ENCODE results near the gene PRKG1. TPM values are rescaled to one million over a fixed set of nuclear protein-coding genes. Genes with fewer than 3 reads are reported as not detected.

The PRKG1 gene
- total and polyA plus RNA-seq, 2 donors (not counting 1 experiment from before 2014, with no cell fraction given): not detected

GRCh38 chr10:52011118-52011517 lies 936.8 kb downstream of the PRKG1 start:
- Histone ChIP-seq H3K27ac (ENCODE audit: low read length in 2 of 2) (no peak overlapping the region), H3K4me1 (ENCODE audit: control insufficient read depth in 2 of 2, insufficient read depth in 2 of 2, low read length in 2 of 2) (no peaks in the 10 kb centered on the region), H3K9ac (ENCODE audit: low read length) (no peak overlapping the region), H2AFZ (ENCODE audit: insufficient read depth, low read depth, low read length, poor library complexity, severe bottlenecking) (no peak overlapping the region), H3K79me2 (ENCODE audit: control insufficient read depth, insufficient read depth, low read length) (no peaks in the 10 kb centered on the region), H3K4me3 (ENCODE audit: control extremely low read depth in 1 of 5, extremely low read depth in 1 of 5, insufficient read depth in 1 of 5, low read depth in 2 of 5, low read length in 4 of 5) (no peak overlapping the region), H3K4me2 (replicated peaks; ENCODE audit: low read depth, low read length, poor library complexity, severe bottlenecking) (no peak overlapping the region), H3K27me3 (replicated peaks in 1 of 4; ENCODE audit: control extremely low read depth in 1 of 4, control insufficient read depth in 3 of 4, insufficient read depth in 4 of 4, low read length in 3 of 4) (no peaks in the 10 kb centered on the region), H3K36me3 (replicated peaks in 1 of 2; ENCODE audit: control extremely low read depth in 1 of 2, control insufficient read depth in 1 of 2, extremely low read depth in 1 of 2, insufficient read depth in 2 of 2, low read length in 1 of 2) (no peaks in the 10 kb centered on the region), H4K20me1 (ENCODE audit: control insufficient read depth, insufficient read depth, low read length, poor library complexity, severe bottlenecking) (no peaks in the 10 kb centered on the region), H3K9me3 (ENCODE audit: control extremely low read depth in 1 of 3, control insufficient read depth in 2 of 3, insufficient read depth in 1 of 3, low read length in 2 of 3) (peaks cover 1 to 11% (median 5%) of the 10 kb centered on the region in 3 donors)
- Mint-ChIP-seq H3K27me3 (no peaks in the 10 kb centered on the region), H3K4me3 (no peak overlapping the region), H3K27ac (no peak overlapping the region), H3K9me3 (ENCODE audit: insufficient read depth) (peaks cover 4% of the 10 kb centered on the region), H3K4me1 (no peaks in the 10 kb centered on the region)
- TF ChIP-seq CTCF (IDR thresholded peaks at IDR 0.05) (no peak), EZH2 (IDR thresholded peaks at IDR 0.05; ENCODE audit: borderline replicate concordance, insufficient read depth, low read depth, low read length, poor library complexity, severe bottlenecking) (no peak)
- ATAC-seq (ENCODE audit: low read depth): no peak
- no peak for DNase-seq
- ChIA-PET POLR2A (no interaction called here), CTCF (no interaction called here)
- 100% methylated on average over 1 of the region's 1 CpG for WGBS (ENCODE audit: insufficient coverage)
- intact Hi-C loops (cut with micrococcal nuclease): no loop called here

- no peak overlapping the region for H3K9ac ChIP-seq (ENCODE audit: low read length)
- no peak overlapping the region for H3K27ac ChIP-seq (ENCODE audit: low read length in 2 of 2)
- no peak overlapping the region for H3K4me2 ChIP-seq (replicated peaks; ENCODE audit: low read depth, low read length, poor library complexity, severe bottlenecking)
- H3K4me1 ChIP-seq (ENCODE audit: control insufficient read depth in 2 of 2, insufficient read depth in 2 of 2, low read length in 2 of 2): no peaks in the 10 kb centered on the region
- intact Hi-C loops (cut with micrococcal nuclease): no loop called here
- no peaks in the 10 kb centered on the region for H3K9me3 Mint-ChIP-seq (ENCODE audit: insufficient read depth)
- H3K4me3 ChIP-seq (ENCODE audit: control extremely low read depth in 1 of 5, extremely low read depth in 1 of 5, insufficient read depth in 1 of 5, low read depth in 2 of 5, low read length in 4 of 5): no peak overlapping the region
- no peaks in the 10 kb centered on the region for H3K4me1 Mint-ChIP-seq
- no peak overlapping the region for H2AFZ ChIP-seq (ENCODE audit: insufficient read depth, low read depth, low read length, poor library complexity, severe bottlenecking)
- H3K27me3 ChIP-seq (replicated peaks in 1 of 4; ENCODE audit: control extremely low read depth in 1 of 4, control insufficient read depth in 3 of 4, insufficient read depth in 4 of 4, low read length in 3 of 4): no peaks in the 10 kb centered on the region
- H3K4me3 Mint-ChIP-seq: no peak overlapping the region
- ChIA-PET POLR2A (no interaction called here), CTCF (no interaction called here)
- H3K27ac Mint-ChIP-seq: no peak overlapping the region
- H3K27me3 Mint-ChIP-seq: no peaks in the 10 kb centered on the region
- DNase-seq (no peak), ATAC-seq (ENCODE audit: low read depth) (no peak)
- H3K79me2 ChIP-seq (ENCODE audit: control insufficient read depth, insufficient read depth, low read length): no peaks in the 10 kb centered on the region
- 73% methylated on average over 2 of the region's 3 CpGs for WGBS (ENCODE audit: insufficient coverage)
- TF ChIP-seq EZH2 (IDR thresholded peaks at IDR 0.05; ENCODE audit: borderline replicate concordance, insufficient read depth, low read depth, low read length, poor library complexity, severe bottlenecking): no peak
- no peak for TF ChIP-seq CTCF (IDR thresholded peaks at IDR 0.05)
- H4K20me1 ChIP-seq (ENCODE audit: control insufficient read depth, insufficient read depth, low read length, poor library complexity, severe bottlenecking): no peaks in the 10 kb centered on the region
- H3K36me3 ChIP-seq (replicated peaks in 1 of 2; ENCODE audit: control extremely low read depth in 1 of 2, control insufficient read depth in 1 of 2, extremely low read depth in 1 of 2, insufficient read depth in 2 of 2, low read length in 1 of 2): no peaks in the 10 kb centered on the region
- H3K9me3 ChIP-seq (ENCODE audit: control extremely low read depth in 1 of 3, control insufficient read depth in 2 of 3, insufficient read depth in 1 of 3, low read length in 2 of 3): peaks cover 0 to 8% (median 3%) of the 10 kb centered on the region in 3 donors
Measured at GRCh38 chr10:52019077-52019555, 944.8 kb downstream of the PRKG1 start.

Data from B cell (primary cell).